C4-2B (cell line): Measurements from ENCODE around the gene KLHL36.

ENCODE experiments used
- H3K27ac ChIP-seq: fragments of 450-650 bp; 2 replicates; pipeline ENCODE4 v1.5.1; 2017
- CTCF ChIP-seq: fragments of 450-650 bp; conservative IDR thresholded peaks from 2 replicates; pipeline ENCODE4 v1.5.1; 2017; ENCODE audit warnings: mild to moderate bottlenecking
- ZFX ChIP-seq: fragments of 450-650 bp; IDR thresholded peaks from 2 replicates; pipeline ENCODE4 v1.6.1; 2017

KLHL36 gene

GRCh38 chr16:84611041-84611440, 37.3 kb upstream of the KLHL36 start:
- no peak overlapping the region for H3K27ac ChIP-seq
- TF ChIP-seq ZFX (no peak), CTCF (no peak)

- TF ChIP-seq ZFX: no peak
- no peak for TF ChIP-seq CTCF
- H3K27ac ChIP-seq: no peak overlapping the region
These were observed 35.6 kb upstream of the KLHL36 start for GRCh38 chr16:84612686-84613085.

GRCh38 chr16:84613408-84614072, 34.8 kb upstream of the KLHL36 start:
- no peak overlapping the region for H3K27ac ChIP-seq
- TF ChIP-seq ZFX: no peak
- no peak for TF ChIP-seq CTCF

GRCh38 chr16:84614073-84614459, 34.2 kb upstream of the KLHL36 start:
- no peak for TF ChIP-seq ZFX
- TF ChIP-seq CTCF: no peak
- no peak overlapping the region for H3K27ac ChIP-seq

- H3K27ac ChIP-seq: no peak overlapping the region
- TF ChIP-seq ZFX: no peak
- no peak for TF ChIP-seq CTCF
These were observed 33.7 kb upstream of the KLHL36 start for GRCh38 chr16:84614623-84614967.

- TF ChIP-seq CTCF: no peak
- no peak for TF ChIP-seq ZFX
- no peak overlapping the region for H3K27ac ChIP-seq
These were observed 33.1 kb upstream of the KLHL36 start for GRCh38 chr16:84614968-84615813.

- no peak overlapping the region for H3K27ac ChIP-seq
- TF ChIP-seq ZFX: no peak
These were observed 31.8 kb upstream of the KLHL36 start for GRCh38 chr16:84616515-84616914.
